CD14-positive monocyte (primary cell): Measurements from ENCODE around the gene KIAA1328. TPM values are rescaled to one million over a fixed set of nuclear protein-coding genes. Genes with fewer than 3 reads are reported as not detected.
A peak's percentile ranks its signal among the peaks of the same experiment; 100 is the strongest.

ENCODE experiments used
- DNase-seq, 3 donors: peaks; one replicate each; pipeline ENCODE4 v3.0.0-alpha.2; 2011 to 2022
- H2AFZ ChIP-seq: 2 replicates; pipeline ENCODE4 v1.6.0; 2012; ENCODE audit warnings: mild to moderate bottlenecking, low read depth, low read length, inconsistent platforms; ENCODE audit not compliant: insufficient read depth, poor library complexity, severe bottlenecking
- H3K27ac ChIP-seq, 2 donors: 1 replicate in 1 of 2; 2 replicates in 1 of 2; pipeline ENCODE4 v1.5.1; 2012 to 2013; ENCODE audit warnings: low read length in 2 of 2, control low read depth in 1 of 2, inconsistent platforms in 1 of 2, low read depth in 1 of 2, mild to moderate bottlenecking in 1 of 2
- H3K27me3 ChIP-seq, 2 donors: one replicate each; pipeline versions ENCODE4 v1.6.0 to v1.6.1; 2011 to 2013; ENCODE audit warnings: low read length in 2 of 2; ENCODE audit not compliant: control insufficient read depth in 2 of 2, insufficient read depth in 2 of 2
- H3K36me3 ChIP-seq, 2 donors: replicated peaks in 1 of 2; 1 replicate in 1 of 2; 2 replicates in 1 of 2; pipeline versions ENCODE4 v1.5.1 to v1.6.1; 2012 to 2013; ENCODE audit warnings: low read length in 2 of 2, control low read depth in 1 of 2, inconsistent platforms in 1 of 2, mild to moderate bottlenecking in 1 of 2; ENCODE audit not compliant: insufficient read depth in 2 of 2, control insufficient read depth in 1 of 2
- H3K4me1 ChIP-seq, 2 donors: 1 replicate in 1 of 2; 2 replicates in 1 of 2; pipeline versions ENCODE4 v1.5.1 to v1.6.1; 2012 to 2013; ENCODE audit warnings: low read length in 2 of 2, control low read depth in 1 of 2, inconsistent platforms in 1 of 2, mild to moderate bottlenecking in 1 of 2, moderate library complexity in 1 of 2; ENCODE audit not compliant: insufficient read depth in 2 of 2, control insufficient read depth in 1 of 2
- H3K4me2 ChIP-seq: replicated peaks from 2 replicates; pipeline ENCODE3; 2012; ENCODE audit warnings: low read length, moderate library complexity, mild to moderate bottlenecking; ENCODE audit not compliant: poor library complexity, severe bottlenecking; ENCODE audit errors: extremely low read depth
- H3K4me3 ChIP-seq, 3 experiments: fragments of 200-600 bp in 1 of 3; sonication (generic) in 1 of 3; replicated peaks in 1 of 3; 1 replicate in 2 of 3; 2 replicates in 1 of 3; pipeline ENCODE4 v1.5.1; 2011 to 2013; ENCODE audit warnings: low read length in 3 of 3, mild to moderate bottlenecking in 3 of 3, control low read depth in 2 of 3, low read depth in 2 of 3, inconsistent platforms in 1 of 3, moderate library complexity in 1 of 3
- H3K79me2 ChIP-seq: 2 replicates; pipeline ENCODE4 v1.6.0; 2012; ENCODE audit warnings: mild to moderate bottlenecking, control low read depth, inconsistent platforms, low read length, moderate library complexity; ENCODE audit not compliant: insufficient read depth
- H3K9ac ChIP-seq: 2 replicates; pipeline ENCODE4 v1.6.0; 2017; ENCODE audit warnings: low read length, mild to moderate bottlenecking; ENCODE audit not compliant: insufficient read depth, poor library complexity, severe bottlenecking
- H3K9me3 ChIP-seq, 2 donors: replicated peaks in 1 of 2; 1 replicate in 1 of 2; 2 replicates in 1 of 2; pipeline versions ENCODE4 v1.5.1 to v1.6.1; 2012 to 2013; ENCODE audit warnings: low read length in 2 of 2, control low read depth in 1 of 2; ENCODE audit not compliant: control insufficient read depth in 1 of 2, insufficient read depth in 1 of 2
- H4K20me1 ChIP-seq: 2 replicates; pipeline ENCODE4 v1.6.0; 2012; ENCODE audit warnings: mild to moderate bottlenecking, low read length, control low read depth, moderate library complexity; ENCODE audit not compliant: insufficient read depth
- H3K27ac Mint-ChIP-seq, 7 donors: one replicate each; pipeline ENCODE4 v1.8.0; 2020; ENCODE audit warnings: mild to moderate bottlenecking in 7 of 7, mixed read lengths in 7 of 7, moderate library complexity in 6 of 7, inconsistent platforms in 2 of 7
- H3K27me3 Mint-ChIP-seq, 3 donors: one replicate each; pipeline ENCODE4 v1.8.0; 2021 to 2022; ENCODE audit warnings: low read depth in 3 of 3, mild to moderate bottlenecking in 3 of 3, mixed read lengths in 3 of 3, moderate library complexity in 3 of 3, inconsistent platforms in 1 of 3
- H3K36me3 Mint-ChIP-seq, 2 donors: one replicate each; pipeline ENCODE4 v1.8.0; 2020; ENCODE audit warnings: mixed read lengths in 2 of 2, inconsistent platforms in 1 of 2, mild to moderate bottlenecking in 1 of 2
- H3K4me1 Mint-ChIP-seq: one replicate; pipeline ENCODE4 v1.8.0; 2020; ENCODE audit warnings: mild to moderate bottlenecking, mixed read lengths
- H3K4me3 Mint-ChIP-seq, 2 donors: one replicate each; pipeline ENCODE4 v1.8.0; 2020; ENCODE audit warnings: mild to moderate bottlenecking in 2 of 2, mixed read lengths in 2 of 2, moderate library complexity in 1 of 2
- H3K9me3 Mint-ChIP-seq, 7 donors: one replicate each; pipeline ENCODE4 v1.8.0; 2020 to 2022; ENCODE audit warnings: mixed read lengths in 7 of 7, mild to moderate bottlenecking in 6 of 7, moderate library complexity in 6 of 7, inconsistent platforms in 2 of 7
- CTCF ChIP-seq: fragments of 200-600 bp; IDR thresholded peaks from one replicate; pipeline ENCODE4 v1.8.0; 2022; ENCODE audit warnings: antibody characterized with exemption, mild to moderate bottlenecking
- WGBS: methylation state at CpG from one replicate; pipeline ENCODE4 v1.1.5; 2013; ENCODE audit warnings: missing lambda C conversion rate; ENCODE audit not compliant: insufficient coverage; 5-methylcytosine and 5-hydroxymethylcytosine counted together
- intact Hi-C, 2 donors: fragments of 100-400 bp; cut with micrococcal nuclease; formaldehyde crosslinking; loops; one replicate each; pipeline versions ENCODE4 v1.15.0 to v1.15.1; 2023
- polyA plus RNA-seq, 3 donors: library from polyadenylated mRNA; depleted of rRNA in 1 of 3; unstranded in 2 of 3; stranded (reverse) in 1 of 3; fragments of 300-500 nt in 2 of 3; fragments of >200 nt in 1 of 3; fragmentation: Illumina TruSeq in 2 of 3; gene quantifications; 1 replicate in 2 of 3; 2 replicates in 1 of 3; pipeline ENCODE4 v1.2.3, GENCODE V29; 2012 to 2021

KIAA1328 gene
- polyA plus RNA-seq, 3 donors: 3.7 to 3.9 (median 3.8) TPM

GRCh38 chr18:37225279-37225678, 396.4 kb downstream of the KIAA1328 start:
- intact Hi-C loops: no loop called here
- no peak for DNase-seq
- Mint-ChIP-seq H3K4me3 (no peak overlapping the region), H3K36me3 (peaks cover 0 to 2% of the 10 kb centered on the region in 2 donors), H3K27me3 (peaks cover 0 to under 1% (median 0%) of the 10 kb centered on the region in 3 donors), H3K9me3 (peaks cover 0 to 11% (median 5%) of the 10 kb centered on the region in 7 donors), H3K4me1 (no peaks in the 10 kb centered on the region), H3K27ac (no peak overlapping the region)
- TF ChIP-seq CTCF: no peak
- Histone ChIP-seq H3K79me2 (no peaks in the 10 kb centered on the region), H3K9me3 (no peaks in the 10 kb centered on the region), H3K27me3 (no peaks in the 10 kb centered on the region), H2AFZ (no peak overlapping the region), H3K36me3 (no peaks in the 10 kb centered on the region), H3K27ac (no peak overlapping the region), H3K4me1 (no peaks in the 10 kb centered on the region), H3K4me2 (no peak overlapping the region), H3K9ac (no peak overlapping the region), H3K4me3 (no peak overlapping the region), H4K20me1 (no peaks in the 10 kb centered on the region)
- 100% methylated on average over 1 of the region's 4 CpGs for WGBS

- intact Hi-C loops: no loop called here
- no peak for DNase-seq
- 100% methylated on average over 1 of the region's 3 CpGs for WGBS
- H3K27ac Mint-ChIP-seq: peak overlapping the region in 1 of 7 donors; percentile 7
- Histone ChIP-seq H3K27me3 (no peaks in the 10 kb centered on the region), H2AFZ (no peak overlapping the region), H3K27ac (no peak overlapping the region), H3K9ac (no peak overlapping the region), H3K79me2 (no peaks in the 10 kb centered on the region), H4K20me1 (no peaks in the 10 kb centered on the region), H3K9me3 (no peaks in the 10 kb centered on the region), H3K4me1 (no peaks in the 10 kb centered on the region), H3K4me3 (no peak overlapping the region), H3K36me3 (no peaks in the 10 kb centered on the region), H3K4me2 (no peak overlapping the region)
- no peaks in the 10 kb centered on the region for H3K36me3 Mint-ChIP-seq
- no peaks in the 10 kb centered on the region for H3K4me1 Mint-ChIP-seq
- H3K9me3 Mint-ChIP-seq: peaks cover 0 to 8% (median 3%) of the 10 kb centered on the region in 7 donors
- H3K27me3 Mint-ChIP-seq: peaks cover 0 to 1% (median 0%) of the 10 kb centered on the region in 3 donors
- TF ChIP-seq CTCF: no peak
- no peak overlapping the region for H3K4me3 Mint-ChIP-seq
Observed at GRCh38 chr18:37230768-37231167, 401.8 kb downstream of the KIAA1328 start.
